ENCODE measurements around the gene ADAMTS7. TPM values are rescaled to one million over a fixed set of nuclear protein-coding genes. Genes with fewer than 3 reads are reported as not detected.

ADAMTS7 gene
- total and polyA plus RNA-seq, 2 of the 8 experiments (the other 6 are each of a cell fraction or from before 2014, with no cell fraction given) = 27.9 to 45.2 TPM

- H3K79me1 ChIP-seq (ENCODE audit: low read depth, low read length) = no peaks in the 10 kb centered on the region
- peak overlapping the region in 1 of 2 experiments; percentile 57; a peak in 1 of 4 replicates for H3K4me2 ChIP-seq (ENCODE audit: insufficient read depth in 1 of 2, low read depth in 2 of 2, low read length in 2 of 2)
- no peak overlapping the region for H3K4ac ChIP-seq (replicated peaks; ENCODE audit: insufficient read length, low read depth, low read length)
- no peak overlapping the region for H2AFZ ChIP-seq (ENCODE audit: low read length)
- H4K8ac ChIP-seq (ENCODE audit: extremely low read depth, insufficient read depth, low read length) = no peak overlapping the region
- H4K20me1 ChIP-seq (replicated peaks in 1 of 2; ENCODE audit: control insufficient read depth in 1 of 2, insufficient read depth in 2 of 2, low read length in 2 of 2) = no peaks in the 10 kb centered on the region
- H2AK5ac ChIP-seq (ENCODE audit: low read depth, low read length) = no peak overlapping the region
- no peaks in the 10 kb centered on the region for H3K36me3 ChIP-seq (ENCODE audit: control insufficient read depth in 2 of 4, insufficient read depth in 4 of 4, low read length in 3 of 4)
- CTCF ChIA-PET (ENCODE audit: partially characterized antibody) = interaction anchor here (0.6 to 13.9 kb wide), 22 partner anchors 12 to 642 kb away, joined by 3 to 82 read pairs (median 4); partner anchors contain the start of gene ADAMTS7
- H3K18ac ChIP-seq (ENCODE audit: extremely low read depth, low read length) = no peak overlapping the region
- H2BK20ac ChIP-seq (ENCODE audit: low read length) = no peak overlapping the region
- 83% methylated on average over 13 of the region's 13 CpGs; no CpG with 5 or more reads in 1 of the 2 experiments for WGBS, 2 experiments (ENCODE audit: extremely low coverage in 1 of 2, insufficient coverage in 1 of 2, insufficient read length in 1 of 2, insufficient replicate concordance in 2 of 2, low coverage in 1 of 2, low lambda C conversion rate in 2 of 2, missing lambda C conversion rate in 1 of 2)
- no peak overlapping the region for H2BK120ac ChIP-seq (replicated peaks; ENCODE audit: low read depth, low read length)
- no peak overlapping the region for H3K27ac ChIP-seq (ENCODE audit: low read depth, low read length)
- DNase-seq (ENCODE audit: low read depth in 1 of 2, low spot score in 2 of 2) = no peak
- no peak overlapping the region for H4K91ac ChIP-seq (replicated peaks; ENCODE audit: insufficient read length, low read length)
- no peaks in the 10 kb centered on the region for H3K79me2 ChIP-seq (ENCODE audit: control insufficient read depth in 1 of 2, insufficient read depth in 2 of 2, low read length in 2 of 2)
- TF ChIP-seq SUZ12 (IDR thresholded peaks at IDR 0.05; ENCODE audit: low read length) (no peak), MAFK (IDR thresholded peaks at IDR 0.05; ENCODE audit: low read depth, low read length) (no peak)
- H2BK15ac ChIP-seq (ENCODE audit: low read length) = no peak overlapping the region
- POLR2A ChIA-PET (ENCODE audit: partially characterized antibody) = no interaction called here
- no peak overlapping the region for H3K4me3 ChIP-seq (ENCODE audit: extremely low read depth in 1 of 4, insufficient read depth in 2 of 4, low read depth in 3 of 4, low read length in 4 of 4)
- no peak overlapping the region for H3K9ac ChIP-seq (replicated peaks in 1 of 4; ENCODE audit: extremely low read depth in 1 of 4, low read depth in 3 of 4, low read length in 3 of 4)
- no peak for FAIRE-seq
- H3K14ac ChIP-seq (ENCODE audit: insufficient read length) = no peak overlapping the region
- H3K27me3 ChIP-seq (replicated peaks in 1 of 4; ENCODE audit: control insufficient read depth in 3 of 4, extremely low read depth in 1 of 4, insufficient read depth in 3 of 4, low read length in 3 of 4) = no peaks in the 10 kb centered on the region
- no peak overlapping the region for H2BK5ac ChIP-seq (ENCODE audit: low read depth, low read length)
- no peak overlapping the region for H3K23ac ChIP-seq (ENCODE audit: insufficient read length)
- H2BK12ac ChIP-seq (ENCODE audit: low read depth, low read length) = no peak overlapping the region
- no peaks in the 10 kb centered on the region for H3K9me3 ChIP-seq (ENCODE audit: insufficient read depth in 2 of 2, low read depth in 1 of 2, low read length in 1 of 2)
- no peak overlapping the region for H3K56ac ChIP-seq (replicated peaks; ENCODE audit: insufficient read length, low read depth, low read length)
- H3K23me2 ChIP-seq (ENCODE audit: low read depth, low read length) = no peaks in the 10 kb centered on the region
- no peak overlapping the region for H4K5ac ChIP-seq (ENCODE audit: insufficient read length, low read depth, low read length)
- H3K4me1 ChIP-seq (replicated peaks in 1 of 4; ENCODE audit: control insufficient read depth in 3 of 4, insufficient read depth in 4 of 4, low read length in 3 of 4) = no peaks in the 10 kb centered on the region
Measured at GRCh38 chr15:78751602-78751979, 59.7 kb downstream of the ADAMTS7 start.

All from H1 (cell line).